HepG2 (cell line): ENCODE results near the gene CNTN4. TPM values are rescaled to one million over a fixed set of nuclear protein-coding genes. Genes with fewer than 3 reads are reported as not detected.

Experiments used
- ATAC-seq: fragments of 200-7000 bp; cut with Tn5 transposase; 3 replicates; pipeline ENCODE4 v1.9.1; 2020; ENCODE audit warnings: mild to moderate bottlenecking, moderate library complexity
- BruUV-seq: library from RNA; stranded (reverse); fragments of 400-500 nt; replicated peaks from 2 replicates; lab custom pipeline; 2021; lab: Mats Ljungman, UMichigan
- CTCF ChIA-PET: fragments of 300-600 bp; formaldehyde crosslinking; extraction: SDS; loops from one replicate; lab custom pipeline; 2021; ENCODE audit warnings: low total read pairs, inconsistent platforms, low intra/inter-chr PET ratio; lab: Yijun Ruan, JAX
- POLR2A ChIA-PET: fragments of 350-600 bp; sonication (Branson Sonifier 250); formaldehyde crosslinking; loops from one replicate; lab custom pipeline; 2020; ENCODE audit warnings: antibody characterized with exemption, inconsistent platforms; lab: Yijun Ruan, JAX
- DNase-seq: peaks from one replicate; pipeline ENCODE4 v3.0.0-alpha.2; 2015; ENCODE audit warnings: low spot score
- FAIRE-seq: peaks from 3 replicates; lab custom pipeline; 2011; peaks lifted over from hg19 to GRCh38; lab: Jason Lieb, UNC
- H2AFZ ChIP-seq: one replicate; pipeline ENCODE4 v1.6.1; 2011; ENCODE audit warnings: low read length, inconsistent platforms
- H3K27ac ChIP-seq: fragments of 300-600 bp; 3 replicates; pipeline ENCODE4 v1.8.0; 2011; ENCODE audit warnings: mixed run types, mild to moderate bottlenecking, mixed read lengths, low read length, inconsistent platforms; ENCODE audit not compliant: insufficient read depth; ENCODE audit errors: extremely low read length
- H3K27me3 ChIP-seq, 2 experiments: fragments of 200-600 bp in 1 of 2; 2 replicates in 1 of 2; 3 replicates in 1 of 2; pipeline versions ENCODE4 v1.6.0 to v1.8.0; 2011; ENCODE audit warnings: low read length in 2 of 2, mild to moderate bottlenecking in 2 of 2, moderate library complexity in 2 of 2, inconsistent platforms in 1 of 2; ENCODE audit not compliant: insufficient read depth in 2 of 2, control insufficient read depth in 1 of 2
- H3K36me3 ChIP-seq, 2 experiments: fragments of 200-600 bp in 1 of 2; replicated peaks in 1 of 2; 2 replicates in 1 of 2; 3 replicates in 1 of 2; pipeline versions ENCODE4 v1.5.1 to v1.8.0; 2011; ENCODE audit warnings: low read length in 2 of 2, inconsistent platforms in 1 of 2; ENCODE audit not compliant: insufficient read depth in 2 of 2, control insufficient read depth in 1 of 2
- H3K4me1 ChIP-seq: 2 replicates; pipeline ENCODE4 v1.5.1; 2012; ENCODE audit warnings: low read length, inconsistent platforms; ENCODE audit not compliant: insufficient read depth
- H3K4me2 ChIP-seq: 2 replicates; pipeline ENCODE4 v1.6.0; 2011; ENCODE audit warnings: low read depth, low read length, inconsistent platforms
- H3K4me3 ChIP-seq, 3 experiments: fragments of 200-600 bp in 1 of 3; sonication (generic), shearing (Covaris generic) in 1 of 3; replicated peaks in 1 of 3; 2 replicates each; pipeline ENCODE4 v1.5.1; 2011 to 2016; ENCODE audit warnings: low read length in 3 of 3, inconsistent platforms in 2 of 3, low read depth in 2 of 3, mild to moderate bottlenecking in 2 of 3, control low read depth in 1 of 3, mixed read lengths in 1 of 3; ENCODE audit not compliant: insufficient read depth in 1 of 3
- H3K79me2 ChIP-seq: one replicate; pipeline ENCODE4 v1.6.1; 2011; ENCODE audit warnings: low read length, inconsistent platforms; ENCODE audit not compliant: insufficient read depth
- H3K9ac ChIP-seq: 2 replicates; pipeline ENCODE4 v1.6.0; 2011; ENCODE audit warnings: mild to moderate bottlenecking, low read depth, low read length, inconsistent platforms; ENCODE audit not compliant: insufficient read depth
- H3K9me3 ChIP-seq: 2 replicates; pipeline ENCODE4 v1.5.1; 2012; ENCODE audit warnings: mild to moderate bottlenecking, low read length
- H4K20me1 ChIP-seq: 2 replicates; pipeline ENCODE4 v1.6.0; 2011; ENCODE audit warnings: inconsistent platforms, mild to moderate bottlenecking, low read length, moderate library complexity; ENCODE audit not compliant: insufficient read depth
- ATF7-NPFF ChIP-seq: sonication (generic); formaldehyde crosslinking; IDR thresholded peaks from 2 replicates; pipeline ENCODE4 v1.8.1; 2023; ENCODE audit warnings: mild to moderate bottlenecking, low read depth, missing genetic modification reagents, moderate library complexity
- DPF2 ChIP-seq: sonication (generic); formaldehyde crosslinking; IDR thresholded peaks from 2 replicates; pipeline ENCODE4 v1.4.0; 2020; ENCODE audit warnings: mild to moderate bottlenecking, low read depth, missing genetic modification reagents, borderline replicate concordance
- KDM4B ChIP-seq: sonication (generic); formaldehyde crosslinking; IDR thresholded peaks from 2 replicates; pipeline ENCODE4 v1.4.0; 2020; ENCODE audit warnings: missing genetic modification reagents
- ZNF782 ChIP-seq: sonication (generic); formaldehyde crosslinking; IDR thresholded peaks from 2 replicates; pipeline ENCODE4 v1.4.0; 2020; ENCODE audit warnings: missing genetic modification reagents, mild to moderate bottlenecking, borderline replicate concordance
- WGBS: methylation state at CpG from one replicate; pipeline ENCODE4 v1.1.6; 2017; ENCODE audit warnings: low lambda C conversion rate; 5-methylcytosine and 5-hydroxymethylcytosine counted together
- in situ Hi-C: cut with HindIII; loops from 2 replicates; pipeline ENCODE4 v1.10.0; 2017; ENCODE audit warnings: low pct_unique_long_range_greater_than_20kb; ENCODE audit not compliant: extremely low pct_ligation_motif_present
- intact Hi-C: fragments of 100-400 bp; cut with micrococcal nuclease; formaldehyde crosslinking; loops from one replicate; pipeline ENCODE4 v1.10.0; 2022; ENCODE audit not compliant: unreplicated experiment
- polyA plus RNA-seq, 8 experiments: library from polyadenylated mRNA; depleted of rRNA in 3 of 8; stranded (reverse) in 7 of 8; unstranded in 1 of 8; fragments of >200 nt; fragmentation: Illumina TruSeq in 4 of 8; extraction: Trizol in 4 of 8; gene quantifications; 2 replicates each; pipeline versions ENCODE4 v1.2.1 to v1.2.3, GENCODE V29; 2011 to 2016; ENCODE audit warnings: low read depth in 4 of 8, missing spikeins in 1 of 8, mixed read lengths in 1 of 8; ENCODE audit not compliant: insufficient read depth in 1 of 8
- total RNA-seq, 5 experiments: library from RNA; depleted of rRNA; stranded (reverse); fragments of >200 nt; fragmentation: Illumina TruSeq; extraction: Trizol; gene quantifications; 2 replicates each; pipeline ENCODE4 v1.2.3, GENCODE V29; 2016; ENCODE audit warnings: low read depth in 1 of 5
- TF ChIP-seq, protein P1 (sequence below): sonication (generic); formaldehyde crosslinking; IDR thresholded peaks from 2 replicates; pipeline ENCODE4 v1.4.0; 2020; ENCODE audit warnings: missing genetic modification reagents, mild to moderate bottlenecking, borderline replicate concordance
- TF ChIP-seq, protein P2 (sequence below): sonication (generic); formaldehyde crosslinking; IDR thresholded peaks from 2 replicates; pipeline ENCODE4 v1.9.0; 2021; ENCODE audit warnings: missing genetic modification reagents, borderline replicate concordance
- TF ChIP-seq, protein P3 (sequence below): sonication (generic); formaldehyde crosslinking; IDR thresholded peaks from 2 replicates; pipeline ENCODE4 v1.4.0; 2020; ENCODE audit warnings: missing genetic modification reagents
- TF ChIP-seq, protein P4 (sequence below): sonication (generic); formaldehyde crosslinking; IDR thresholded peaks from 2 replicates; pipeline ENCODE4 v1.5.0; 2020; ENCODE audit warnings: missing genetic modification reagents, mild to moderate bottlenecking, borderline replicate concordance
- TF ChIP-seq, protein P5 (sequence below): sonication (generic); formaldehyde crosslinking; IDR thresholded peaks from 2 replicates; pipeline ENCODE4 v1.5.1; 2020; ENCODE audit warnings: missing genetic modification reagents, mild to moderate bottlenecking, borderline replicate concordance

The CNTN4 gene
- total and polyA plus RNA-seq, 2 of the 13 experiments (the other 11 are each of a cell fraction or from before 2014, with no cell fraction given): 0.01 to 0.13 TPM

DNA sequence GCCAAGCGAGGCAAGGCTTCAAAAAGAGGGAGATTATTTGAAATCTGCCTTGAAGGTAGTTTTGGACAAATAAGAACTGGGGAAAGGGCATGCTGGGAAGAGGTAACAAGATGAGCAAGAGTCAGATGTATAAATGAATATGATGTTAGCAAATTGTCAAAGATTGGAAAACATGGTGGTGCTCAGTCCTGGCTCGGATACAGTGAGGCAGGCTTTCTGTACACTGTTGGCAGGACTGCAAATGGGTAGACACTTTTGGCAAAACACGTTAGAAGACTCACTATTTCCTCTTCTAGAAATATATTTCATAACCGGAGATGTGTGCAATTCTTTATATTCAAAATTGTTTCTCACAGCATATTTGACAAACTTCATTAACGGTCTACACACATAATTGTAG, 581.6 kb downstream of the CNTN4 start:
- H3K36me3 ChIP-seq: no peaks in the 10 kb centered on the region
- POLR2A ChIA-PET: no interaction called here
- FAIRE-seq: no peak
- H3K4me1 ChIP-seq: no peaks in the 10 kb centered on the region
- no peak overlapping the region for H2AFZ ChIP-seq
- H3K9ac ChIP-seq: no peak overlapping the region
- H3K4me2 ChIP-seq: no peak overlapping the region
- CTCF ChIA-PET: no interaction called here
- ATAC-seq: no peak
- no TSS peak for BruUV-seq
- H3K9me3 ChIP-seq: no peaks in the 10 kb centered on the region
- intact Hi-C loops: no loop called here
- no peaks in the 10 kb centered on the region for H4K20me1 ChIP-seq
- H3K4me3 ChIP-seq: no peak overlapping the region
- in situ Hi-C loops: no loop called here
- no peaks in the 10 kb centered on the region; a peak in 1 of 5 replicates for H3K27me3 ChIP-seq
- H3K79me2 ChIP-seq: no peaks in the 10 kb centered on the region
- DNase-seq: no peak
- WGBS: 2% methylated on average over 5 of the region's 5 CpGs
- TF ChIP-seq DPF2 (no peak), ATF7-NPFF (CRISPR knock-in tag) (no peak), ZNF782 (CRISPR knock-in tag) (no peak), KDM4B (CRISPR knock-in tag) (no peak)
- TF ChIP-seq, protein P1, sequence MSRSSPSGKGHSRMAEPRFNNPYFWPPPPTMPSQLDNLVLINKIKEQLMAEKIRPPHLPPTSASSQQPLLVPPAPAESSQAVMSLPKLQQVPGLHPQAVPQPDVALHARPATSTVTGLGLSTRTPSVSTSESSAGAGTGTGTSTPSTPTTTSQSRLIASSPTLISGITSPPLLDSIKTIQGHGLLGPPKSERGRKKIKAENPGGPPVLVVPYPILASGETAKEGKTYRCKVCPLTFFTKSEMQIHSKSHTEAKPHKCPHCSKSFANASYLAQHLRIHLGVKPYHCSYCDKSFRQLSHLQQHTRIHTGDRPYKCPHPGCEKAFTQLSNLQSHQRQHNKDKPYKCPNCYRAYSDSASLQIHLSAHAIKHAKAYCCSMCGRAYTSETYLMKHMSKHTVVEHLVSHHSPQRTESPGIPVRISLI: no peak
- TF ChIP-seq, protein P2, sequence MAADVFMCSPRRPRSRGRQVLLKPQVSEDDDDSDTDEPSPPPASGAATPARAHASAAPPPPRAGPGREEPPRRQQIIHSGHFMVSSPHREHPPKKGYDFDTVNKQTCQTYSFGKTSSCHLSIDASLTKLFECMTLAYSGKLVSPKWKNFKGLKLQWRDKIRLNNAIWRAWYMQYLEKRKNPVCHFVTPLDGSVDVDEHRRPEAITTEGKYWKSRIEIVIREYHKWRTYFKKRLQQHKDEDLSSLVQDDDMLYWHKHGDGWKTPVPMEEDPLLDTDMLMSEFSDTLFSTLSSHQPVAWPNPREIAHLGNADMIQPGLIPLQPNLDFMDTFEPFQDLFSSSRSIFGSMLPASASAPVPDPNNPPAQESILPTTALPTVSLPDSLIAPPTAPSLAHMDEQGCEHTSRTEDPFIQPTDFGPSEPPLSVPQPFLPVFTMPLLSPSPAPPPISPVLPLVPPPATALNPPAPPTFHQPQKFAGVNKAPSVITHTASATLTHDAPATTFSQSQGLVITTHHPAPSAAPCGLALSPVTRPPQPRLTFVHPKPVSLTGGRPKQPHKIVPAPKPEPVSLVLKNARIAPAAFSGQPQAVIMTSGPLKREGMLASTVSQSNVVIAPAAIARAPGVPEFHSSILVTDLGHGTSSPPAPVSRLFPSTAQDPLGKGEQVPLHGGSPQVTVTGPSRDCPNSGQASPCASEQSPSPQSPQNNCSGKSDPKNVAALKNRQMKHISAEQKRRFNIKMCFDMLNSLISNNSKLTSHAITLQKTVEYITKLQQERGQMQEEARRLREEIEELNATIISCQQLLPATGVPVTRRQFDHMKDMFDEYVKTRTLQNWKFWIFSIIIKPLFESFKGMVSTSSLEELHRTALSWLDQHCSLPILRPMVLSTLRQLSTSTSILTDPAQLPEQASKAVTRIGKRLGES (CRISPR knock-in tag): no peak
- TF ChIP-seq, protein P3, sequence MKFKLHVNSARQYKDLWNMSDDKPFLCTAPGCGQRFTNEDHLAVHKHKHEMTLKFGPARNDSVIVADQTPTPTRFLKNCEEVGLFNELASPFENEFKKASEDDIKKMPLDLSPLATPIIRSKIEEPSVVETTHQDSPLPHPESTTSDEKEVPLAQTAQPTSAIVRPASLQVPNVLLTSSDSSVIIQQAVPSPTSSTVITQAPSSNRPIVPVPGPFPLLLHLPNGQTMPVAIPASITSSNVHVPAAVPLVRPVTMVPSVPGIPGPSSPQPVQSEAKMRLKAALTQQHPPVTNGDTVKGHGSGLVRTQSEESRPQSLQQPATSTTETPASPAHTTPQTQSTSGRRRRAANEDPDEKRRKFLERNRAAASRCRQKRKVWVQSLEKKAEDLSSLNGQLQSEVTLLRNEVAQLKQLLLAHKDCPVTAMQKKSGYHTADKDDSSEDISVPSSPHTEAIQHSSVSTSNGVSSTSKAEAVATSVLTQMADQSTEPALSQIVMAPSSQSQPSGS (CRISPR knock-in tag): no peak
- TF ChIP-seq, protein P4, sequence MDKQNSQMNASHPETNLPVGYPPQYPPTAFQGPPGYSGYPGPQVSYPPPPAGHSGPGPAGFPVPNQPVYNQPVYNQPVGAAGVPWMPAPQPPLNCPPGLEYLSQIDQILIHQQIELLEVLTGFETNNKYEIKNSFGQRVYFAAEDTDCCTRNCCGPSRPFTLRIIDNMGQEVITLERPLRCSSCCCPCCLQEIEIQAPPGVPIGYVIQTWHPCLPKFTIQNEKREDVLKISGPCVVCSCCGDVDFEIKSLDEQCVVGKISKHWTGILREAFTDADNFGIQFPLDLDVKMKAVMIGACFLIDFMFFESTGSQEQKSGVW (CRISPR knock-in tag): no peak
- TF ChIP-seq, protein P5, sequence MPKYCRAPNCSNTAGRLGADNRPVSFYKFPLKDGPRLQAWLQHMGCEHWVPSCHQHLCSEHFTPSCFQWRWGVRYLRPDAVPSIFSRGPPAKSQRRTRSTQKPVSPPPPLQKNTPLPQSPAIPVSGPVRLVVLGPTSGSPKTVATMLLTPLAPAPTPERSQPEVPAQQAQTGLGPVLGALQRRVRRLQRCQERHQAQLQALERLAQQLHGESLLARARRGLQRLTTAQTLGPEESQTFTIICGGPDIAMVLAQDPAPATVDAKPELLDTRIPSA (CRISPR knock-in tag): no peak
- H3K27ac ChIP-seq: no peak overlapping the region
